IPS DF 6.9 (cell line): ENCODE results near the gene MRPL42.

Experiments used
- DNase-seq: peaks from one replicate; pipeline ENCODE4 v3.0.0-alpha.2; 2013; ENCODE audit warnings: low read depth, low spot score
- H3K27ac ChIP-seq: one replicate; pipeline ENCODE4 v1.5.1; 2013; ENCODE audit warnings: low read length, control low read depth
- H3K27me3 ChIP-seq: 2 replicates; pipeline ENCODE4 v1.6.1; 2013; ENCODE audit warnings: mild to moderate bottlenecking, low read length; ENCODE audit not compliant: control insufficient read depth, insufficient read depth
- H3K36me3 ChIP-seq: 2 replicates; pipeline ENCODE4 v1.6.1; 2013; ENCODE audit warnings: low read length; ENCODE audit not compliant: control insufficient read depth, insufficient read depth
- H3K4me1 ChIP-seq: 2 replicates; pipeline ENCODE4 v1.6.1; 2013; ENCODE audit warnings: low read length; ENCODE audit not compliant: control insufficient read depth, insufficient read depth
- H3K4me3 ChIP-seq: 2 replicates; pipeline ENCODE4 v1.5.1; 2013; ENCODE audit warnings: mild to moderate bottlenecking, low read length
- H3K9me3 ChIP-seq: 2 replicates; pipeline ENCODE4 v1.6.1; 2013; ENCODE audit warnings: low read length, inconsistent platforms; ENCODE audit not compliant: control insufficient read depth, insufficient read depth
- WGBS: extraction: QIAGEN DNeasy Blood & Tissue Kit; methylation state at CpG from one replicate; pipeline ENCODE4 v1.1.7; 2013; ENCODE audit warnings: mixed read lengths, missing lambda C conversion rate; ENCODE audit not compliant: insufficient read length, insufficient coverage; 5-methylcytosine and 5-hydroxymethylcytosine counted together

Gene MRPL42

DNA sequence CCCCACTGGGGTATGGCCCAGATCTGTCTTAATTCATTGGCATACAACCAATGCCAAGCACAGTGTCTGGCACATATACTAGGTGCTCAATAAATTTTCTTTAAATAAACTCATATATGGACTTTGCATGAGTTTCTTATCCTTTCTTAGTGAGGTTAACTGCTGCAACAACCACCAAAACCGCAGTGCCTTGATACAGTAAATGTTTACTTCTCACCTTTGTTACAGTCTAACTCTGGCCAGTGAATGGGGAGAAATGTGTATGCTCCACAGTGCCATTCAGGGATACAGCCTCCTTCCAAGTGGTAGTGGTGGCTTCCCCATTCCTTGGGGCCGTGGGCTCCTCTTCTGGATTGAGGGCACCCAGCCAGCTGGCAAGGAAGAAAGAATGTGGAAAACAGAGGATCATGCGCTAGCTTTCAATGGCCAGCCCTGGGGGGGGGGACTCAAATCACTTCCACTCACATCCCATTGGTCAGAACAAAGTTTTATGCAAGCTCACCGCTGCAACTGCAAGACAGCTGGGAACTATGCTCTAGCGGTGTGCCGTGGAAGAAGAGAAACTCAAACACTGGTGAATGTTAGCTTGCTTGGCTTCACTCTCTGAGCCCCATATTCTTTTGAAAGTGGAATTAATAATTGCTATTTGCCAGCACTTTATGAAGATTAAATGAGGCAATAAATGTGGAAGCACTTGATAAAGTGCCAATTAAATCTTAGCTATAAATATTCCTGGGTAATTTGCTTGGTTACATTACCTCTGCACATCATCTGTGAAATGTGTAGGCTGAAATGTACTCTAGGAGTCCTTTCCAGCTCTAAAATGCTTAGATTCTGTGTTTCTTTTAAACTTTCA lies 54.1 kb downstream of the MRPL42 start:
- no peak for DNase-seq
- whole genome bisulfite sequencing: no CpG with 5 or more reads among the region's 6 CpGs
- Histone ChIP-seq H3K36me3 (no peaks in the 10 kb centered on the region), H3K9me3 (no peaks in the 10 kb centered on the region), H3K4me1 (peaks cover 3% of the 10 kb centered on the region), H3K4me3 (no peak overlapping the region), H3K27ac (no peak overlapping the region), H3K27me3 (no peaks in the 10 kb centered on the region)

DNA sequence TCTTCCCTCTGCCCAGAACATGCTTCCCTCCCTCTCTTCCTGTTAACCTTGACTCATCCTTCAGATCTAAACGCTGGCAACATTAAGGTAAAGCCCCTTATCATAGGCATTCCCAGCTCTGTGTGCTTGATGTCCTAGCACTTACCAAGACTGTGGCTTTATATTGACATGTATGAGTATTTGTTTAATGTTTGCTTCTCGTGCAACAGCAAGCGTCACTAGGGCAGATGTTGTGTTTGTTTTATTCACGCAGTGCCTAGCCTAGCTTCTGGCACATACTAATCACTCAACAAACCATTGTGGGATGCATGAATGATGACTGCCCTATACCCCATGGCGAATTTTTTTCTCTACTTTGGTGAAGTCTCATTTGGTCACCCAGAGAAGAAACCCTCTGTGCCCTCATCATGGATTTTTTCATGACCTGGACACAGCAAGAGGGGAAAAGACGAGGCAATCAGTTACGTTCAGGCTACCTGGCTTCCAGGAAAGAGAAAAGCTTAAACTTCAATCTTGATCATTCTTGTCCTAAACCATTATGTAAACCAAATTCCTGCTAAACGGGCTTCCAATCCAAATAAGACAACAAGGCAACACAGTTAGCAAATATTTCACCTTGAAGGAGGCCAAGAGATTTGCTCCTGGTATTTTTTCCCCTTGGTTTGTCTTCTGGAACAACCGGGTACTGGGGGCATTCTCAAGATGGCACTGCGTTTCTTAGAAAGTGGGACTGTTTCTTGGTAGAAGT lies 57.2 kb downstream of the MRPL42 start:
- DNase-seq: no peak
- no CpG with 5 or more reads among the region's 10 CpGs for WGBS
- Histone ChIP-seq H3K27me3 (no peaks in the 10 kb centered on the region), H3K4me3 (no peak overlapping the region), H3K27ac (no peak overlapping the region), H3K36me3 (no peaks in the 10 kb centered on the region), H3K4me1 (peaks cover 3% of the 10 kb centered on the region), H3K9me3 (no peaks in the 10 kb centered on the region)

GRCh38 chr12:93526786-93527428 lies 59.6 kb downstream of the MRPL42 start:
- no peak for DNase-seq
- no peaks in the 10 kb centered on the region for H3K36me3 ChIP-seq
- H3K4me3 ChIP-seq: no peak overlapping the region
- no peak overlapping the region for H3K27ac ChIP-seq
- WGBS: no CpG with 5 or more reads among the region's 4 CpGs
- H3K4me1 ChIP-seq: no peaks in the 10 kb centered on the region
- H3K9me3 ChIP-seq: no peaks in the 10 kb centered on the region
- H3K27me3 ChIP-seq: no peaks in the 10 kb centered on the region

GRCh38 chr12:93530358-93530757 lies 63.0 kb downstream of the MRPL42 start:
- no peak overlapping the region for H3K27ac ChIP-seq
- no CpG with 5 or more reads among the region's 5 CpGs for WGBS
- H3K4me3 ChIP-seq: no peak overlapping the region
- no peaks in the 10 kb centered on the region for H3K9me3 ChIP-seq
- no peak for DNase-seq
- H3K27me3 ChIP-seq: no peaks in the 10 kb centered on the region
- H3K36me3 ChIP-seq: no peaks in the 10 kb centered on the region
- no peaks in the 10 kb centered on the region for H3K4me1 ChIP-seq

DNA sequence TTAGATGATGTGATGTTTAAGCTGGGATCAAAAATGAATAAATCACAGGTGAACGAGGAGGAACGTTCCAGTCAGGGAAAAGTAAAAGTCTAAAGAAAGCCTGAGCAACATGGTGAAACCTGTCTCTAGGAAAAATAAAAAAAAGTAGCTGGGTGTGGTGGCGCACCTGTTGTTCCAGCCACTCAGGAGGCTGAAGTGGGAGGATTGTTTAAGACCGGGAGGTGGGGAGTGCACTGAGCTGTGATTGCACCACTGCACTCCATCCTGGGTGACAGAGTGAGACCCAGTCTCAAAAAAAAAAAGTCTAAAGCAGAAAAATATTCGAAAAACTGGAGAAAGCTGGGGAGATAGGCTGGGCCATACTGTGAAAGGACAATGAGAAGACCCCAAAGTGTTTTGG lies 66.0 kb downstream of the MRPL42 start:
- H3K36me3 ChIP-seq: no peaks in the 10 kb centered on the region
- no peaks in the 10 kb centered on the region for H3K27me3 ChIP-seq
- H3K4me1 ChIP-seq: no peaks in the 10 kb centered on the region
- DNase-seq: no peak
- no peaks in the 10 kb centered on the region for H3K9me3 ChIP-seq
- no CpG with 5 or more reads among the region's 5 CpGs for WGBS
- no peak overlapping the region for H3K4me3 ChIP-seq
- no peak overlapping the region for H3K27ac ChIP-seq

GRCh38 chr12:93536111-93536765 lies 68.9 kb downstream of the MRPL42 start:
- no peak overlapping the region for H3K27ac ChIP-seq
- no CpG with 5 or more reads among the region's 2 CpGs for WGBS
- H3K4me1 ChIP-seq: no peaks in the 10 kb centered on the region
- DNase-seq: no peak
- H3K36me3 ChIP-seq: no peaks in the 10 kb centered on the region
- no peaks in the 10 kb centered on the region for H3K9me3 ChIP-seq
- H3K27me3 ChIP-seq: no peaks in the 10 kb centered on the region
- no peak overlapping the region for H3K4me3 ChIP-seq

- no peak for DNase-seq
Observed at GRCh38 chr12:93536766-93537488, 69.6 kb downstream of the MRPL42 start.

GRCh38 chr12:93537769-93538168 lies 70.5 kb downstream of the MRPL42 start:
- no peaks in the 10 kb centered on the region for H3K4me1 ChIP-seq
- no peak overlapping the region for H3K4me3 ChIP-seq
- DNase-seq: peak; percentile 22
- no peaks in the 10 kb centered on the region for H3K36me3 ChIP-seq
- no peaks in the 10 kb centered on the region for H3K9me3 ChIP-seq
- H3K27ac ChIP-seq: no peak overlapping the region
- no CpG with 5 or more reads among the region's 5 CpGs for WGBS
- H3K27me3 ChIP-seq: no peaks in the 10 kb centered on the region

More at GRCh38 chr12:93536766-93537488, 69.6 kb downstream of the MRPL42 start:
- no CpG with 5 or more reads among the region's 5 CpGs for WGBS
- H3K27ac ChIP-seq: no peak overlapping the region
- H3K36me3 ChIP-seq: no peaks in the 10 kb centered on the region
- no peaks in the 10 kb centered on the region for H3K4me1 ChIP-seq
- H3K27me3 ChIP-seq: no peaks in the 10 kb centered on the region
- H3K4me3 ChIP-seq: no peak overlapping the region
- no peaks in the 10 kb centered on the region for H3K9me3 ChIP-seq

GRCh38 chr12:93539821-93540220 lies 72.5 kb downstream of the MRPL42 start:
- H3K4me3 ChIP-seq: no peak overlapping the region
- no peak for DNase-seq
- no peak overlapping the region for H3K27ac ChIP-seq
- no peaks in the 10 kb centered on the region for H3K9me3 ChIP-seq
- H3K27me3 ChIP-seq: no peaks in the 10 kb centered on the region
- H3K4me1 ChIP-seq: no peaks in the 10 kb centered on the region
- no CpG with 5 or more reads among the region's 4 CpGs for WGBS
- H3K36me3 ChIP-seq: no peaks in the 10 kb centered on the region
